Body of pancreas (tissue), 4 donors: ENCODE results near the gene LYL1. TPM values are rescaled to one million over a fixed set of nuclear protein-coding genes. Genes with fewer than 3 reads are reported as not detected.

Source experiments
- ATAC-seq: fragments of 150-250 bp; one replicate; pipeline ENCODE4 v1.9.1; 2016
- DNase-seq, 4 donors: peaks; one replicate each; pipeline ENCODE4 v3.0.0-alpha.2; 2019
- H3K27ac ChIP-seq, 4 donors: fragments of 200-600 bp; sonication (generic); 1 replicate in 3 of 4; 2 replicates in 1 of 4; pipeline versions ENCODE4 v1.5.1 to v1.6.1; 2016 to 2019; ENCODE audit warnings: mild to moderate bottlenecking in 1 of 4, mixed read lengths in 1 of 4, moderate library complexity in 1 of 4
- H3K27me3 ChIP-seq, 2 donors: fragments of 200-600 bp; sonication (generic); one replicate each; pipeline ENCODE4 v1.6.0; 2016; ENCODE audit warnings: mild to moderate bottlenecking in 1 of 2
- H3K36me3 ChIP-seq, 2 donors: fragments of 200-600 bp; sonication (generic); replicated peaks in 1 of 2; 2 replicates each; pipeline ENCODE4 v1.5.1; 2016; ENCODE audit warnings: low read depth in 2 of 2; ENCODE audit not compliant: insufficient read depth in 1 of 2
- H3K4me1 ChIP-seq: fragments of 200-600 bp; sonication (generic); one replicate; pipeline ENCODE4 v1.6.0; 2016
- H3K4me3 ChIP-seq, 2 donors: fragments of 200-600 bp; sonication (generic); 1 replicate in 1 of 2; 2 replicates in 1 of 2; pipeline ENCODE4 v1.5.1; 2016 to 2019
- H3K9me3 ChIP-seq, 3 donors: fragments of 200-600 bp; sonication (generic); 1 replicate in 2 of 3; 2 replicates in 1 of 3; pipeline ENCODE4 v1.5.1; 2016
- POLR2A ChIP-seq, 3 donors: fragments of 450-650 bp; IDR thresholded peaks; one replicate each; pipeline ENCODE4 v1.6.1; 2016; ENCODE audit warnings: antibody characterized with exemption in 3 of 3, mild to moderate bottlenecking in 2 of 3
- WGBS, 2 donors: methylation state at CpG; one replicate each; pipeline ENCODE4 v1.1.5; 2017; 5-methylcytosine and 5-hydroxymethylcytosine counted together
- intact Hi-C: fragments of 100-400 bp; cut with DNase I; formaldehyde crosslinking; loops from one replicate; pipeline ENCODE4 v1.15.1; 2023
- total RNA-seq, 2 donors: library from RNA; depleted of rRNA; stranded (reverse); fragments of >200 nt; gene quantifications; one replicate each; pipeline ENCODE4 v1.1.0, GENCODE V29; 2016
- TF ChIP-seq, protein P1 (sequence below), 7 experiments: fragments of 450-650 bp in 4 of 7; fragments of 200-600 bp in 3 of 7; sonication (generic) in 3 of 7; IDR thresholded peaks; one replicate each; pipeline ENCODE4 v1.5.1; 2016 to 2019; ENCODE audit warnings: antibody characterized with exemption in 7 of 7

Gene LYL1
- total RNA-seq, 2 donors from 2014 or later = 3.4 to 6.9 TPM

DNA sequence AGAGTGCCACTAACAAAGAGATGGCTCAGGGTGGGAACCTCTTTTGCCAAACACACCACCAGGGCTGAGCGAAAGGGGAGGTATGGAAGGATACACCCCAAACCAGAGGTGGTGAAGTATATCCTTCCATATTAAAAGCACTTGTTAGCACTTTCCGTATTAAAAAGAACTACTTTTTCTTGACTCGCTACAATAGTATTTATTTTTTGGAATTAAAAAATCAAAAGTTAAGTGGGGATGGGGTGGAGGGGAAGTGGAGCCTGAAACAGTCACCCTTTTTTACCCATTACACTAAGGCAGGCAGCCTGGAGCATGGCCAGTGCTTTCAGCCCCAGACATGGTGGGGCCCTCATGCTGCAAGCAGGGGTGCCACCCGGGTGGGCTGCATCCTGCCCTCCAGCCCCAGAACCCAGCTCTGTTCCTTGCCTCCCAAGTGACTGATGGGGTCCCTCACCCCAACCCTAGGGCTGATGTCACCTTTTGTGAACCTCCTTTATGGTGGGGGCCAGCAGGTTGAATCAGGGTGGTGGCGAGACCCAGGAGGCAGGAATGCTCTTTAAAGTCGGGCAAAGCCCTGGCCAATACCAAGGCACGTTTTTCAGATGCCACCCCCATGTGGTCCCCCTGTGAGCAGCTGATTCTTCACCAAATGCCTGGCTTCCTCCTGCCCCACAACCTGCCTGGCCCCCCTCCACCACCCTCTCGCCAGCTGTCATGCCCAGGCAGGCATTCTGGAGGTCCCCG lies 31.0 kb downstream of the LYL1 start:
- H3K9me3 ChIP-seq = no peaks in the 10 kb centered on the region
- TF ChIP-seq POLR2A (IDR thresholded peaks at IDR 0.05) = no peak
- TF ChIP-seq, protein P1, sequence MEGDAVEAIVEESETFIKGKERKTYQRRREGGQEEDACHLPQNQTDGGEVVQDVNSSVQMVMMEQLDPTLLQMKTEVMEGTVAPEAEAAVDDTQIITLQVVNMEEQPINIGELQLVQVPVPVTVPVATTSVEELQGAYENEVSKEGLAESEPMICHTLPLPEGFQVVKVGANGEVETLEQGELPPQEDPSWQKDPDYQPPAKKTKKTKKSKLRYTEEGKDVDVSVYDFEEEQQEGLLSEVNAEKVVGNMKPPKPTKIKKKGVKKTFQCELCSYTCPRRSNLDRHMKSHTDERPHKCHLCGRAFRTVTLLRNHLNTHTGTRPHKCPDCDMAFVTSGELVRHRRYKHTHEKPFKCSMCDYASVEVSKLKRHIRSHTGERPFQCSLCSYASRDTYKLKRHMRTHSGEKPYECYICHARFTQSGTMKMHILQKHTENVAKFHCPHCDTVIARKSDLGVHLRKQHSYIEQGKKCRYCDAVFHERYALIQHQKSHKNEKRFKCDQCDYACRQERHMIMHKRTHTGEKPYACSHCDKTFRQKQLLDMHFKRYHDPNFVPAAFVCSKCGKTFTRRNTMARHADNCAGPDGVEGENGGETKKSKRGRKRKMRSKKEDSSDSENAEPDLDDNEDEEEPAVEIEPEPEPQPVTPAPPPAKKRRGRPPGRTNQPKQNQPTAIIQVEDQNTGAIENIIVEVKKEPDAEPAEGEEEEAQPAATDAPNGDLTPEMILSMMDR (IDR thresholded peaks at IDR 0.05) = no peak
- DNase-seq = no peak
- ATAC-seq = no peak
- WGBS, 2 donors = 68 to 84% methylated on average over 4 to 9 of the region's 9 CpGs
- H3K27me3 ChIP-seq = no peaks in the 10 kb centered on the region
- intact Hi-C loops = no loop called here
- H3K4me3 ChIP-seq = no peak overlapping the region
- H3K27ac ChIP-seq = no peak overlapping the region
- peaks cover 33% of the 10 kb centered on the region for H3K4me1 ChIP-seq
- peaks cover 0 to 2% of the 10 kb centered on the region in 2 donors for H3K36me3 ChIP-seq

DNA sequence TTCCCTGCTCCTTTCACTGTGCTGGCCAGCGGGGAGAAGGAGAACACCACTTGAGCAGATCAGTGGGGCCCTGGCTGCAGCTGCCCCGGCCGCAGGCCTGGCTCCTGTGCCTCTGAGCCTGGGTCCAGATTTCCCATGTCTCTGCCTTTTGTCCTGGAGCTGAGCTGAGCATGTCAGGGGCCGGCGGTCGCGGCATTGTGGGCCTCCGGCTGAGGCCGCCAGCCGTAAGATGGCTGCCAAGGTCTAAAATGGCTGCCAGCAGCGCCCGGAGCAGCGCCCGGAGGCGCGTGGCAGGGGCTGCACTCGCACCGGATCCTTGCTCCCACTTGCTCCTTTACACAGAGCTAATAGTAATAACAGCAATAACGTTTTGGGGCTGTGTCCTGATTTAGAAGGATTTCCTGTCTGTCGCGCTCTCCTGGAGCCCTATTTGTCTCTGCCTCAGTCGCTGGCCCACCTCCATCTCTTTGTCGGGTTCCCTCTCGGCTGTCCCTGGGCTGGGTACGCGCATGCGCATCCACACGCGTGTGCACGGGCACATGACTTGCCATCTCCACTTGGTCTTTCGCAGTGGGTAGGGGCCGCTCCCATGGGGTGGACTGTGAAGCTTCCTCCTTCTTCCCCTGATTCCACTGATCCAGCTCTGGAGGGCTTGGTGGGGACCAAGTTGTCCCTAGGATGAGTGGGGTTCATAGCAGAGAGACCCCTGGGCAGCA lies 32.1 kb downstream of the LYL1 start:
- TF ChIP-seq POLR2A (IDR thresholded peaks at IDR 0.05) = no peak
- TF ChIP-seq, protein P1 (IDR thresholded peaks at IDR 0.05) = no peak

DNA sequence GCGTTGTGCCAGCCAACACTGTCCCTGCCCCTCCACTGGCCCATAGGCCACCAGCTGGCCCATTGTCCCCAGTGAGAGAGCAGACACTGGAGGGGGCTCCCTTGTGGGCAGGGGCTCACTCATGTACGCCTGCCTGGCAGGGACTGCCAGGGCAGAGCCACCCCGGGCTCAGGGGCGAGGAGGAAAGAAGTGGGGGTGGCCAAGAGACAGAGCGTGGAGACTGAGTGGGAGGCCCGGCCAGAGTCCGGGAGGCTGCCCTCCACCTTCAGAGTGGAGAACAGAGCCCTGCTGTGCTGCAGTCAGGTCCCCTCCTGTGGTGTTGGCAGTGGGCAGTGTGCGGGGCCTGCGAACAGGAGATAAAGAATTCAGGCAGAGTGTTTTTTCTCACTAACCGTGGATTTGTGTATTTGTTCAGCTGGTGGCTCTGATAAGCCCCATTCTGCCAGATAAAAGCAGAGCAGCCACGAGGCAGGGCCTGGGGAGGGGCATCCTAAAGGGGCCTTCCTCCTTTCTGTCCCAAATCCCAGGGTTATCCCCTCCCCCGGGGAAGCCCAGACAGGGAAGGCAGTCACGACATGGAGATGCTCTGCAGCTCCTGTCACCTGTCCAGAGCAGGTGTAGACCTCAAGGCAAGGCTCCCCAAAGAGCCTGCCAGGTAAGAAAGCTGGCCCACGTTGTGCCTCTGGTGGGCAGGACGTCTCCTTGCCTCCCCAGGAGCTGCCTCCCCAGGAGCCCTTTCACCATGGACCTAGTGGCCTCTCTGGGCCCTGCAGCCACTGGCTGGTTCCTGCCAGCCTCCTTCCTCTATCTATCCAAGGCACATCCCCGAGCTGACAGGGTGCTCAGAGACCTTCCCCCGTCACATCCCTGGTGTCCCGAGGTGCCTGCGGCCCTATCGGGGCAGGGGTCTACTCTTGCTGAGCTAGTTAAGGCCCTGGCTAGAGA lies 33.0 kb downstream of the LYL1 start:
- DNase-seq = peak in 1 of 4 donors; percentile 25
- Histone ChIP-seq H3K27ac (peak overlapping the region in 3 of 4 donors; percentile 2 to 36 (median 15)), H3K9me3 (no peaks in the 10 kb centered on the region), H3K4me1 (peaks cover 33% of the 10 kb centered on the region), H3K36me3 (peaks cover 0 to 2% of the 10 kb centered on the region in 2 donors), H3K4me3 (no peak overlapping the region), H3K27me3 (no peaks in the 10 kb centered on the region)
- WGBS, 2 donors = 28 to 35% methylated on average over 16 to 19 of the region's 20 CpGs
- TF ChIP-seq, protein P1 (IDR thresholded peaks at IDR 0.05) = peak in 1 of 7 experiments; percentile 10
- no peak for TF ChIP-seq POLR2A (IDR thresholded peaks at IDR 0.05)
- peak; percentile 22 for ATAC-seq
- intact Hi-C loops = no loop called here

More for the DNA sequence above, 32.1 kb downstream of the LYL1 start:
- H3K27me3 ChIP-seq = no peaks in the 10 kb centered on the region
- intact Hi-C loops = no loop called here
- peak overlapping the region in 1 of 4 donors; percentile 2 for H3K27ac ChIP-seq
- H3K9me3 ChIP-seq = no peaks in the 10 kb centered on the region
- 82 to 89% methylated on average over 19 to 32 of the region's 32 CpGs for WGBS, 2 donors
- DNase-seq = no peak
- no peak overlapping the region for H3K4me3 ChIP-seq
- no peak for ATAC-seq
- peaks cover 33% of the 10 kb centered on the region for H3K4me1 ChIP-seq
- peaks cover 0 to 2% of the 10 kb centered on the region in 2 donors for H3K36me3 ChIP-seq

DNA sequence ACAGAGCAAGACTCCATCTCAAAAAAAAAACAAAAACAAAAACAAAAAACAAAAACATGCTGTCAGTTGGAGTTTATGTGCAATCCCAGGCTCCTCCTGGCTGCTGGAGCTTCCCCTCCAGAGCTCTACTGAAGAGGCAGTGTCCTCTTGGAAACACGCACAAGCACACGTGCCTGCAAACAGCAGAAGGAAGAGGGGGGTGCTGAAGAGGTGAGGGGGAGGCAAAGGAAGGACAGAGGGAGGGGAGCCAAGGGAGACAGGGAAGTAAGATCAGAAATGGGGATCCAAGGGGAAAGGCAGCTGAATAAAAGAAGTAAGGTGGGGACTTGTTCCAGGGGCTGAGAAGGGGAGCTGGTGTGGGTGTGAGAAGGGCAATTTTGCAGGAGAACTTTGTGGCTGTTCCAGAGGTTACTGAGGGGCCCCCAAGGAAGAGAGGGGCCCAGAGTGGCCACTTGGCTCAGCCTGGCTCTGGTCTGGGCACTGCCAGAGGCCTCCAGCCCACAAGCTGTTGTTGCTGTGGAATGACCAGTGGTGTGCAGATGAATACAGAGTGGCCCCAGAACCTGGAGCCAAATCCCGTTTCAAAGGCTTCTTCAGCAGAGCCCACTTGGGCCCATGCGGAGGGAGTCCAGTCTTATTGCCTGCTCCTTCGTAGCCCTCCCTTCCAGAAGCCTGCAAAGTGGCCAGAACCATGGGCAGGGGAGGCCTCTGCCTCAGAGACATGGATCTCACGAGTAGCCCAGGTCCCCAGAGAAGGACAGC lies 34.4 kb downstream of the LYL1 start:
- H3K27ac ChIP-seq = no peak overlapping the region
- H3K4me3 ChIP-seq = no peak overlapping the region
- WGBS, 2 donors = 22 to 68% methylated on average over 2 to 6 of the region's 6 CpGs
- H3K27me3 ChIP-seq = no peaks in the 10 kb centered on the region
- intact Hi-C loops = no loop called here
- ATAC-seq (no peak), DNase-seq (no peak)
- H3K4me1 ChIP-seq = peaks cover 33% of the 10 kb centered on the region
- no peak for TF ChIP-seq POLR2A (IDR thresholded peaks at IDR 0.05)
- TF ChIP-seq, protein P1 (IDR thresholded peaks at IDR 0.05) = no peak
- no peaks in the 10 kb centered on the region for H3K36me3 ChIP-seq
- H3K9me3 ChIP-seq = no peaks in the 10 kb centered on the region
